Measurements from ENCODE around the gene ZNF501. TPM values are rescaled to one million over a fixed set of nuclear protein-coding genes. Genes with fewer than 3 reads are reported as not detected.

Gene ZNF501
- 1.2 TPM in 2 replicates for polyA plus RNA-seq (2013)

- H3K9ac ChIP-seq (ENCODE audit: low read length), result peak within 1 kb of the TSS; percentile 82
- no peak within 1 kb of the TSS for H3K18ac ChIP-seq (ENCODE audit: low read length)
- H2BK12ac ChIP-seq (ENCODE audit: low read length), result no peak within 1 kb of the TSS
- H3K4me3 ChIP-seq (ENCODE audit: low read depth, low read length), result peak within 1 kb of the TSS; percentile 76
- H2AK5ac ChIP-seq (ENCODE audit: low read length), result no peak within 1 kb of the TSS
- no peak within 1 kb of the TSS for H3K27ac ChIP-seq (ENCODE audit: low read depth, low read length)
- WGBS (ENCODE audit: extremely low coverage, insufficient coverage, insufficient read length), result no CpG with 5 or more reads among the region's 46 CpGs
- no peaks in the 10 kb centered on the region for H3K79me2 ChIP-seq (ENCODE audit: control insufficient read depth, insufficient read depth, low read length, poor library complexity)
- peak within 1 kb of the TSS; percentile 41 for H4K91ac ChIP-seq (ENCODE audit: low read depth, low read length)
- H2BK5ac ChIP-seq (ENCODE audit: low read depth, low read length, poor library complexity), result no peak within 1 kb of the TSS
- no peak within 1 kb of the TSS for H3K14ac ChIP-seq (ENCODE audit: low read length)
- H3K4me1 ChIP-seq (ENCODE audit: control insufficient read depth in 1 of 2, insufficient read depth in 2 of 2, low read length in 2 of 2), result no peaks in the 10 kb centered on the region
- peak within 1 kb of the TSS; percentile 93 for H2AFZ ChIP-seq (ENCODE audit: insufficient read depth, low read length, poor library complexity)
- peaks cover 15% of the 10 kb centered on the region for H3K9me3 ChIP-seq (ENCODE audit: insufficient read depth, low read depth, low read length)
- no peak within 1 kb of the TSS for H2BK120ac ChIP-seq (ENCODE audit: insufficient read depth, low read length, poor library complexity)
- H3K79me1 ChIP-seq (ENCODE audit: low read length), result peaks cover 2% of the 10 kb centered on the region
- peak within 1 kb of the TSS; percentile 81 for H3K4me2 ChIP-seq (ENCODE audit: low read length)
- no peak within 1 kb of the TSS for H3K23ac ChIP-seq (ENCODE audit: low read length)
- H3K4ac ChIP-seq (ENCODE audit: low read depth, low read length), result no peak within 1 kb of the TSS
- H4K8ac ChIP-seq (ENCODE audit: low read depth, low read length), result peak within 1 kb of the TSS; percentile 92
- peak within 1 kb of the TSS; percentile 58 for H4K12ac ChIP-seq (ENCODE audit: low read depth, low read length)
- DNase-seq, result peak; percentile 91 to 96
- H3K36me3 ChIP-seq (ENCODE audit: control insufficient read depth in 1 of 2, insufficient read depth in 2 of 2, low read length in 2 of 2), result no peaks in the 10 kb centered on the region
- H3K27me3 ChIP-seq (ENCODE audit: insufficient read depth, low read length), result no peaks in the 10 kb centered on the region
These were observed at the start of gene ZNF501 for GRCh38 chr3:44729384-44729910. TSS of gene ZNF501 (plus strand) at chr3:44729635. CDS start at chr3:44734422, 4,787 bp downstream.

DNA sequence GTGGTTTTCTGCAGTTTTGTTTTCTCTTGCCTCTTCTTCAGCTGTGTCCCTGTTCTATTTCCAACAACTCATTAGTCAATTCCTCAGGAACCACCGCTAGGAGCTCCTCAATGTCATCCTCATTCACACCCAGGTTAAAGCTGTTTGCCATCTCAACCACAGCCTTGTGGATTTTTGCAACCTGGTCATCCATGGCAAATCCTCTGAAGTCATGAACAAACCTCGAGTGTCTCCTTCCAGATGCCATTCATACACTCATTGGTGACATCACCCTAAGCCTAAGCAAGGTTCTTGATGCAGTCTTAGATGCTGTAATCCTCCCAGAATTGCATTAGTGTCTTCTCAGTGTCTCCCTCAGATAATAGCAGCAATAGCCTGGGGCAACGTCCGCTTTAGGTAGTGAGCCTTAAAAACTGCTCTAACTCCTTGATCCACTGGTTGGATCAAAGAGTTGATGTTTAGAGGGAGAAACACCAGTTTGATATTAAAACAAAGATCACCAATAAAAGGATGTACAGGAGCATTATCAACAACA lies 48.4 kb upstream of the ZNF501 start:
- Histone ChIP-seq H3K23ac (ENCODE audit: low read length) (no peak overlapping the region), H4K91ac (ENCODE audit: low read depth, low read length) (no peak overlapping the region), H3K18ac (ENCODE audit: low read length) (no peak overlapping the region), H2BK12ac (ENCODE audit: low read length) (no peak overlapping the region), H4K12ac (ENCODE audit: low read depth, low read length) (no peak overlapping the region), H3K9ac (ENCODE audit: low read length) (no peak overlapping the region), H3K4me3 (ENCODE audit: low read depth, low read length) (no peak overlapping the region), H3K4me1 (ENCODE audit: control insufficient read depth in 1 of 2, insufficient read depth in 2 of 2, low read length in 2 of 2) (peaks cover 0 to 2% of the 10 kb centered on the region in 2 experiments), H3K4me2 (ENCODE audit: low read length) (no peak overlapping the region), H4K8ac (ENCODE audit: low read depth, low read length) (no peak overlapping the region), H3K14ac (ENCODE audit: low read length) (no peak overlapping the region), H3K36me3 (ENCODE audit: control insufficient read depth in 1 of 2, insufficient read depth in 2 of 2, low read length in 2 of 2) (no peaks in the 10 kb centered on the region), H3K27ac (ENCODE audit: low read depth, low read length) (no peak overlapping the region), H3K27me3 (ENCODE audit: insufficient read depth, low read length) (no peaks in the 10 kb centered on the region), H3K79me1 (ENCODE audit: low read length) (peaks cover 2% of the 10 kb centered on the region), H3K4ac (ENCODE audit: low read depth, low read length) (no peak overlapping the region), H3K79me2 (ENCODE audit: control insufficient read depth, insufficient read depth, low read length, poor library complexity) (peaks cover 3% of the 10 kb centered on the region), H2BK5ac (ENCODE audit: low read depth, low read length, poor library complexity) (no peak overlapping the region), H2AK5ac (ENCODE audit: low read length) (no peak overlapping the region), H2BK120ac (ENCODE audit: insufficient read depth, low read length, poor library complexity) (no peak overlapping the region), H3K9me3 (ENCODE audit: insufficient read depth, low read depth, low read length) (peaks cover 21% of the 10 kb centered on the region), H2AFZ (ENCODE audit: insufficient read depth, low read length, poor library complexity) (no peak overlapping the region)
- peak; percentile 62 to 72 for DNase-seq
- WGBS (ENCODE audit: extremely low coverage, insufficient coverage, insufficient read length), result no CpG with 5 or more reads among the region's 4 CpGs

DNA sequence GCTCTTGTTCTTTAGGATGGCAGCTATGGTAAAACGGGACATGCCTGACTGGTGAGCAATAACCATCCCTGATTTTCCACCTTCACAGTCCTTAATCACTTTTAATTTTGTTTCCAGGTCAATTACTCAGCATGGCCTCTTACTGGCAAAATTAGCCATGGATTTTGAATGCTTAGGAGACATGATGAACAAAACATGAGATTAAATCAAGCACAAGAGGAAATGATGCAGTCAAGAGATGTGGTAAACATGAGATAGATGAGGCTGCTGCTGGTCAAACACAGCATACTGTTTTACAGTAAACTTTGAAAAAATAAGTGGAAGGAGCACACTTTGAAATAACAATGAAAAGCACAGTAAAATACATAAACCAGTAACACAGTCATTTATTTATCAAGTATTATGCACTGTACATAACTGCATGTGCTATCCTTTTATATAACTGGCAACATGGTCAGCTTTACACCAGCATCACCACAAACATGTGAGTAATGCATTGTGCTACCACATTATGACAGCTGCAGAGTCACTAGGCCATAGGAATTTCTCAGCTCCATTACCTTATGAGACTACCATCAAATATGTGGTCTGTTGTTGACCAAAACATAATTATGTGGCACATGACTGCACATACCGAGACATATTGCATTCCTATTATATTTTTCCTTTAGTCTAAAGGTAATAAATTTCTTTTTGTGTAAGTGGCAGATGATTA lies 47.1 kb upstream of the ZNF501 start:
- peaks cover 2% of the 10 kb centered on the region for H3K79me1 ChIP-seq (ENCODE audit: low read length)
- no peak overlapping the region for H2BK5ac ChIP-seq (ENCODE audit: low read depth, low read length, poor library complexity)
- no peak overlapping the region for H4K8ac ChIP-seq (ENCODE audit: low read depth, low read length)
- H3K27me3 ChIP-seq (ENCODE audit: insufficient read depth, low read length), result no peaks in the 10 kb centered on the region
- H2AK5ac ChIP-seq (ENCODE audit: low read length), result no peak overlapping the region
- H2BK12ac ChIP-seq (ENCODE audit: low read length), result no peak overlapping the region
- no peak overlapping the region for H3K4ac ChIP-seq (ENCODE audit: low read depth, low read length)
- peaks cover 19% of the 10 kb centered on the region for H3K9me3 ChIP-seq (ENCODE audit: insufficient read depth, low read depth, low read length)
- H3K18ac ChIP-seq (ENCODE audit: low read length), result no peak overlapping the region
- H3K36me3 ChIP-seq (ENCODE audit: control insufficient read depth in 1 of 2, insufficient read depth in 2 of 2, low read length in 2 of 2), result no peaks in the 10 kb centered on the region
- no peak overlapping the region for H3K9ac ChIP-seq (ENCODE audit: low read length)
- H3K23ac ChIP-seq (ENCODE audit: low read length), result no peak overlapping the region
- peaks cover 3% of the 10 kb centered on the region for H3K79me2 ChIP-seq (ENCODE audit: control insufficient read depth, insufficient read depth, low read length, poor library complexity)
- DNase-seq, result peak; percentile 78 to 87
- H2BK120ac ChIP-seq (ENCODE audit: insufficient read depth, low read length, poor library complexity), result no peak overlapping the region
- H3K4me2 ChIP-seq (ENCODE audit: low read length), result no peak overlapping the region
- H3K4me3 ChIP-seq (ENCODE audit: low read depth, low read length), result no peak overlapping the region
- H3K27ac ChIP-seq (ENCODE audit: low read depth, low read length), result no peak overlapping the region
- H2AFZ ChIP-seq (ENCODE audit: insufficient read depth, low read length, poor library complexity), result no peak overlapping the region
- no peak overlapping the region for H3K14ac ChIP-seq (ENCODE audit: low read length)
- no peak overlapping the region for H4K12ac ChIP-seq (ENCODE audit: low read depth, low read length)
- WGBS (ENCODE audit: extremely low coverage, insufficient coverage, insufficient read length), result no CpG with 5 or more reads among the region's 2 CpGs
- H4K91ac ChIP-seq (ENCODE audit: low read depth, low read length), result no peak overlapping the region
- H3K4me1 ChIP-seq (ENCODE audit: control insufficient read depth in 1 of 2, insufficient read depth in 2 of 2, low read length in 2 of 2), result peaks cover 0 to 2% of the 10 kb centered on the region in 2 experiments

- no CpG with 5 or more reads among the region's 48 CpGs for WGBS (ENCODE audit: extremely low coverage, insufficient coverage, insufficient read length)
- H4K91ac ChIP-seq (ENCODE audit: low read depth, low read length), result peak overlapping the region; percentile 49
- H2AK5ac ChIP-seq (ENCODE audit: low read length), result no peak overlapping the region
- peaks cover 2% of the 10 kb centered on the region for H3K79me1 ChIP-seq (ENCODE audit: low read length)
- H3K23ac ChIP-seq (ENCODE audit: low read length), result no peak overlapping the region
- H3K27me3 ChIP-seq (ENCODE audit: insufficient read depth, low read length), result no peaks in the 10 kb centered on the region
- peak overlapping the region; percentile 96 for H2AFZ ChIP-seq (ENCODE audit: insufficient read depth, low read length, poor library complexity)
- peak overlapping the region; percentile 84 for H3K14ac ChIP-seq (ENCODE audit: low read length)
- H3K18ac ChIP-seq (ENCODE audit: low read length), result peak overlapping the region; percentile 61
- H2BK5ac ChIP-seq (ENCODE audit: low read depth, low read length, poor library complexity), result no peak overlapping the region
- peak overlapping the region; percentile 29 for H2BK120ac ChIP-seq (ENCODE audit: insufficient read depth, low read length, poor library complexity)
- H3K4me3 ChIP-seq (ENCODE audit: low read depth, low read length), result peak overlapping the region; percentile 82
- H3K4me2 ChIP-seq (ENCODE audit: low read length), result peak overlapping the region; percentile 57
- H3K4me1 ChIP-seq (ENCODE audit: control insufficient read depth in 1 of 2, insufficient read depth in 2 of 2, low read length in 2 of 2), result peaks cover 0 to 2% of the 10 kb centered on the region in 2 experiments
- H3K9me3 ChIP-seq (ENCODE audit: insufficient read depth, low read depth, low read length), result peaks cover 13% of the 10 kb centered on the region
- H4K8ac ChIP-seq (ENCODE audit: low read depth, low read length), result peak overlapping the region; percentile 88
- H3K36me3 ChIP-seq (ENCODE audit: control insufficient read depth in 1 of 2, insufficient read depth in 2 of 2, low read length in 2 of 2), result no peaks in the 10 kb centered on the region
- no peak overlapping the region for H2BK12ac ChIP-seq (ENCODE audit: low read length)
- H3K27ac ChIP-seq (ENCODE audit: low read depth, low read length), result no peak overlapping the region
- peak overlapping the region; percentile 72 for H3K9ac ChIP-seq (ENCODE audit: low read length)
- no peak for DNase-seq
- H3K79me2 ChIP-seq (ENCODE audit: control insufficient read depth, insufficient read depth, low read length, poor library complexity), result peaks cover 3% of the 10 kb centered on the region
- peak overlapping the region; percentile 98 for H4K12ac ChIP-seq (ENCODE audit: low read depth, low read length)
- peak overlapping the region; percentile 81 for H3K4ac ChIP-seq (ENCODE audit: low read depth, low read length)
These were observed 44.2 kb upstream of the ZNF501 start for GRCh38 chr3:44685128-44685800.
